Calu3 (cell line): ENCODE measurements around the gene CCL13. TPM values are rescaled to one million over a fixed set of nuclear protein-coding genes. Genes with fewer than 3 reads are reported as not detected.

Experiments used
- BruUV-seq: library from RNA; stranded (reverse); fragments of 400-500 nt; replicated peaks from 2 replicates; lab custom pipeline; 2021; lab: Mats Ljungman, UMichigan
- CTCF ChIA-PET: fragments of 300-600 bp; sonication (Branson Sonifier 250); formaldehyde crosslinking; loops from one replicate; lab custom pipeline; 2022; ENCODE audit warnings: antibody characterized with exemption; lab: Charles Lee
- DNase-seq: peaks from one replicate; pipeline ENCODE4 v3.0.0; 2022
- H3K27ac Mint-ChIP-seq: one replicate; pipeline ENCODE4 v1.8.0; 2022; ENCODE audit warnings: mixed read lengths; ENCODE audit not compliant: unreplicated experiment
- H3K27me3 Mint-ChIP-seq: one replicate; pipeline ENCODE4 v1.8.0; 2022; ENCODE audit warnings: mixed read lengths; ENCODE audit not compliant: unreplicated experiment
- H3K36me3 Mint-ChIP-seq: one replicate; pipeline ENCODE4 v1.8.0; 2022; ENCODE audit warnings: mild to moderate bottlenecking, moderate library complexity, mixed read lengths; ENCODE audit not compliant: insufficient read depth, unreplicated experiment
- H3K4me1 Mint-ChIP-seq: one replicate; pipeline ENCODE4 v1.8.0; 2022; ENCODE audit warnings: mild to moderate bottlenecking, low read depth, mixed read lengths; ENCODE audit not compliant: unreplicated experiment
- H3K4me3 Mint-ChIP-seq: one replicate; pipeline ENCODE4 v1.8.0; 2022; ENCODE audit warnings: mild to moderate bottlenecking, low read depth, moderate library complexity, mixed read lengths; ENCODE audit not compliant: unreplicated experiment
- H3K9me3 Mint-ChIP-seq: one replicate; pipeline ENCODE4 v1.8.0; 2022; ENCODE audit warnings: low read depth, mixed read lengths; ENCODE audit not compliant: unreplicated experiment
- CTCF ChIP-seq: fragments of 200-600 bp; IDR thresholded peaks from one replicate; pipeline ENCODE4 v1.8.0; 2022; ENCODE audit warnings: antibody characterized with exemption; ENCODE audit not compliant: unreplicated experiment
- intact Hi-C: fragments of 100-400 bp; cut with micrococcal nuclease; formaldehyde crosslinking; loops from one replicate; pipeline ENCODE4 v1.10.0; 2022; ENCODE audit not compliant: unreplicated experiment
- total RNA-seq: library from RNA; stranded (reverse); gene quantifications from 2 replicates; pipeline ENCODE4 v1.2.3, GENCODE V29; 2022

CCL13 gene
- total RNA-seq, 1 experiment from 2014 or later, result not detected

DNA sequence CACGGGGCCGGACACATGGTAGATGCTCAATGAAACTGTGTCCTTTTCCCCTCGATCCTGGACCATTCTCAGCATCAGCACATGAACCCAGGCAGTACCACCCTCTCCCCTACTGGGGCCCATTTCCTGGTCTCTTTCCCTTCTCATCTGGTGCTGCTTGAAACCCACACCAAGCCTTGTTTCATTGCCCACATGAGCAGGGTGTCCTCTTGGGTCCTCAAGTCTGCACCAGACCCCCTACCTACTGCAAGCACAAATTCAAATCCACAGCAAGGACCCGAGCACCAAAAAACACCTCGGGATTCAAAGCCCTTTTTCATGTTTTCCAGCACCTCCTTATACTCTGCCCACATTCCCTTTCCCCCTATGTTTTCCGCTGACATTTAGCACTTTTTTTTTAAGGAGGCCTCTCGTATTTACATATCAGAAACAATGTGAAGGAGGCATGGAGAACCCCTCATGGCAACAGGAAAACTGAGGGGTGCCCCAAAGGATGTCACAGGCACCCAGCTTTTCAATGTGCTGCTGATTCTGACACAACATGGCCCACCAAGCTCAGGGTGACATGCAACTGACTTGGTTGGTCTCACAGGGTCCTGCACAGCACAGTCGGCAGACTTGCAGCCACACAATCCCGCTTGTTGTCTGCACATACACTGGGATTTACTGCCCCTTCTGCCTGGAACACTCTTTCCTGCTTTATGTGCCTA lies 11.4 kb downstream of the CCL13 start:
- Mint-ChIP-seq H3K9me3 (no peaks in the 10 kb centered on the region), H3K36me3 (no peaks in the 10 kb centered on the region), H3K4me1 (no peaks in the 10 kb centered on the region), H3K27me3 (peaks cover 48% of the 10 kb centered on the region), H3K27ac (no peak overlapping the region), H3K4me3 (no peak overlapping the region)
- no TSS peak for BruUV-seq
- no peak for DNase-seq
- CTCF ChIA-PET, result interaction anchor here (1.3 kb wide), 1 partner anchor 29 kb away, joined by 3 read pairs; no protein-coding TSS in a partner anchor
- intact Hi-C loops, result no loop called here
- no peak for TF ChIP-seq CTCF

DNA sequence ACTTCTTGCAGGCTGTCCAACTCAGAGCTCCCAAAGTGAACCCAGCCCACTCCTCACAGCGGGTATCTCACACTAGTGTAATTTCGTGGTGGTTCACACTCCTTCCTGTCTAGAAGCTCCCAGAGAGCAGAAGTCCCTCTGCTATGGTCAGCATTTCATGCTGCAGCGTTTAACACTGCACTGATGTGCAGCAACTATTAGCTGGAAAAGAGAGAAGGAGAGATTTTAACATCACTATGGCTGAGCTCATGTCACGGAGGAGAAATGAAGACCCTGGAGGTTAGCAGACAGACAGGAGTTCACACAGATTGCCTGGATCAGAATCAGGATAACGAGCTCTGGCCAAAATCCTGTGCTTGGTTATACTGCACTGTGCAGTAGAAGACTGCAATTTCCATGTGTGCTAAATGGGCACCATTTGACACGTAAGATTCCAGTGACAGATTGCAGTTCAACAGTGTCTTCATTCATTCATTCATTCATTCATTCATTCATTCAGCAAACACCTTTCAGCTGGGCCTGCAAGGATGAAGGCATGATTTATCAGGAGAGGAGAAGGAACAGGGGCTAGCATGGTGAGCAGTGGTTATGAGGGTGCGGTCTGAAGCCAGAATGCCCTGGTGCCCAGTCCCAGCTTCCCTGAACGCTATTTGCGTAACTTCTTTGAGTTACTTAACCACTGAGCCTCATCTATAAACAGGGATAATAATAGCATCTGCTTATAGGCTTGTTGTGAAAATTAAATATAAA lies 12.1 kb downstream of the CCL13 start:
- no peak overlapping the region for H3K27ac Mint-ChIP-seq
- intact Hi-C loops, result no loop called here
- no peak for DNase-seq
- BruUV-seq, result no TSS peak
- CTCF ChIA-PET, result interaction anchor here (1.3 kb wide), 1 partner anchor 29 kb away, joined by 3 read pairs; no protein-coding TSS in a partner anchor
- H3K4me3 Mint-ChIP-seq, result no peak overlapping the region
- peaks cover 48% of the 10 kb centered on the region for H3K27me3 Mint-ChIP-seq
- H3K4me1 Mint-ChIP-seq, result no peaks in the 10 kb centered on the region
- H3K36me3 Mint-ChIP-seq, result no peaks in the 10 kb centered on the region
- no peak for TF ChIP-seq CTCF
- H3K9me3 Mint-ChIP-seq, result no peaks in the 10 kb centered on the region

GRCh38 chr17:34368946-34369500 lies 12.7 kb downstream of the CCL13 start:
- no peak for DNase-seq
- Mint-ChIP-seq H3K36me3 (no peaks in the 10 kb centered on the region), H3K4me3 (no peak overlapping the region), H3K27me3 (peaks cover 48% of the 10 kb centered on the region), H3K9me3 (no peaks in the 10 kb centered on the region), H3K4me1 (no peaks in the 10 kb centered on the region), H3K27ac (no peak overlapping the region)
- intact Hi-C loops, result no loop called here
- CTCF ChIA-PET, result interaction anchor here (1.3 kb wide), 1 partner anchor 28 kb away, joined by 3 read pairs; no protein-coding TSS in a partner anchor
- no TSS peak for BruUV-seq
- no peak for TF ChIP-seq CTCF

DNA sequence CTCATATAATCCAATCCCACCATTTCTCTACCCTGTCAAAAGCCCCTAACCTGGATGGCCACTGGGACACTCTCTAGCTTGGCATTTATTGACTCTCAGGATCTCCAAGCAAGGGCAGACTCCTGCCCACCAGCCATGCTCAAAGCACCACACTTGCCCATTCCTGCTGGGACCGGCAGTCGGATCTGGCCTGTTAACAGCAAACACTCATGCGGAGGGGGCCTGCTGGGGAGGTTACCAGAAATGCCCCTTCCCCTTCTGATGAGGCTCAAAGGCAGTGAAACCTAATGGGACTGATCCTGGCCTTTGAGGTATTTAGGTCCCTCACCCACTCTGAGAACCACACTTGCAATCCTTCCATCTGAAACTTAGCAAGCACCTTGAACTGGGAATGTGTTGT lies 13.3 kb downstream of the CCL13 start:
- Mint-ChIP-seq H3K4me1 (no peaks in the 10 kb centered on the region), H3K36me3 (no peaks in the 10 kb centered on the region), H3K27me3 (peaks cover 48% of the 10 kb centered on the region), H3K27ac (no peak overlapping the region), H3K4me3 (no peak overlapping the region), H3K9me3 (no peaks in the 10 kb centered on the region)
- CTCF ChIA-PET, result no interaction called here
- no TSS peak for BruUV-seq
- no peak for DNase-seq
- intact Hi-C loops, result no loop called here
- TF ChIP-seq CTCF, result no peak
